Stimulated activated CD4-positive, alpha-beta T cell treated with anti-CD3 and anti-CD28 coated beads, Interleukin-2, amount 100 ng/mL, for 24 hours (primary cell): ENCODE results near the gene GSTT4.
"Not testable (repeated sequence)": the region's sequence is repeated elsewhere in the genome, so short reads cannot be mapped to it uniquely, and the experiment has no call there.

Experiments
- DNase-seq, 2 donors: peaks; one replicate each; pipeline ENCODE4 v3.0.0-alpha.2; 2020

The GSTT4 gene

GRCh38 chr22:24023204-24023789 is 18.0 kb upstream of the GSTT4 start:
- no peak for DNase-seq

- DNase-seq = no peak
Measured at GRCh38 chr22:24021304-24021703, 16.1 kb upstream of the GSTT4 start.

DNA sequence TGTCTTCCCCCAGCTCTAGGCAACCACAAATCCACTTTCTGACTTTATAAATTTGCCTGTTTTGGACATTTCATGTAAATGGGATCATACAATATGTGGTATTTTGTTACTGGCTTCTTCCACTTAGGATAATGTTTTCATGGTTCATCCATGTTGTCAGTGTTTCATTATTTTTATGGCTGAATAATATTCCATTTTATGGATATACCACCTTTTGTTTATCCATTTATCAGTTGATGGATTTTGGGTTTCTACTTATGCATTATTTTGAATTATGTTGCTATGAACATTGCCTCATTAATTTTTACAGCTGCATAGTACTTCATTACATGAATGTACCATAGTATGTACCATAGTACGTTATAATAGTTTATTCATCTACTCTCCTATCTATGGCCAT is 10.9 kb upstream of the GSTT4 start:
- DNase-seq = no peak

DNA sequence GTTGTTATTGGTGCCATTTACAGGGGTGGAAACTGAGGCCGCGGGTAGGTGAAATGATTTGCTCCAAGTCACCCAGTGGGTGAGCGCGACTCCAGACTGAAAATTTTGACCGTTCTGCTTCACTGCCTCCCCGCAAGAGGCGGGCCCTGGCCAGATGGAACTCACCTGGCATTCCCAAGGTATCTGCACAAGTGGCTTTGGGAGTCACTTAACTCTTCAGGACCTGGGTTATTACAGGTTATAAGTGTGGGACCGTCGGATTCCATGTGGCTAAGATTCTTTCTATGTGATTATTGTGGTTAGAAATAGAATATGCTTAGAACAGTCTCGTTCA is 6.4 kb upstream of the GSTT4 start:
- no peak for DNase-seq

DNA sequence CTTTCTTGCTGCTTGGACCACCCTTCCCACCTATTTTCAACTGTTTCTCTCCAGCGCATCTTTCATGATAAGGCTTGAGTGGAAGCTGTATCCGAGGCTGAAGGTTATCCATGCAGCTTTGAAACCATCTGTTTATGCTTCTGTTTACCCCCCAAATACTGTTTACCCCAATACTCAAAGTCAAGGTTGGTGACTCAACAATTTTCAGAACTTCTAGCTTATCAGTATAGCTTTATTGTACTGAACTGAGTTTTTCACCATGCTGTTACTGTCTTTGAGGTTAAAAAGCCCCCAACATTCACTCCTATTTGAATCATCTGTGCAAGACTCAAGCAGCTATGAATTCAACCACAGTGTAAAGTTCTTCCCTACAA is 4.8 kb upstream of the GSTT4 start:
- no peak for DNase-seq

DNA sequence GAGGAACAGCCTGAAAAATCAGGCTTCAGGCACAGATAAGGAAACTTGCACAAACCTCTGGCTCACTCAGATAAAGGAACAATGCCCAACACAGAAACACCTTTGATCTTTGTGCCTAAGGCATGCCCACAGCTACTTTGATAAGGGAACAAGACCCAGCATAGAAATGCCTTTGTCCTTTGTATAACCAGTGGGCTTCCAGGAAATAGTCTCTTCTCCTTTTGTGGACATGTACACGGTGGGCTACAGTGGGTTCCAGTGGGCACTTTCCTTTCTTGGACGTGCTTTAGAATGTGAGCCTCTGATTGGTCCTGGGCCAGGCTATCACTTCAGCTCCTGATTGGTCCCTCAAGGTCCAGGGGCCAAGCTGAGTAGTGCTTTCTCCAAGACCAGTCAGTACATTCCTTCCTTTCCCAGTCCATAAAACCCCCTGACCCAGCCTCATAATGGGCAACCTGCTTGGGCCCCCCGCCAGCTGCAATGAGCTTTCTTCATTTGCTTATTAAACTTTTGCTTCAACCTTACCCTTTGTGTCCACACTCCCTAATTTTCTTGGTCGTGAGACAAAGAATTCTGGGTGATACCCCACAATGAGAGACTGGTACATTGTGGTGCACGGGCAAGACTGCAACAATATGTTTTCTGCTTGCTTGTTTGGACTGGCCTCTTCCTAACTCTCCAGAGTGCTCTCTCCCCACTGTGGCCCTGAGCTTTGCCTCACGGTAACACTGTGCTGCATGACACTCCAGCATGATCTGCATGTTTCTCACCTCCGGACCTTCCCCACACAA is 4.2 kb upstream of the GSTT4 start:
- no peak for DNase-seq

DNA sequence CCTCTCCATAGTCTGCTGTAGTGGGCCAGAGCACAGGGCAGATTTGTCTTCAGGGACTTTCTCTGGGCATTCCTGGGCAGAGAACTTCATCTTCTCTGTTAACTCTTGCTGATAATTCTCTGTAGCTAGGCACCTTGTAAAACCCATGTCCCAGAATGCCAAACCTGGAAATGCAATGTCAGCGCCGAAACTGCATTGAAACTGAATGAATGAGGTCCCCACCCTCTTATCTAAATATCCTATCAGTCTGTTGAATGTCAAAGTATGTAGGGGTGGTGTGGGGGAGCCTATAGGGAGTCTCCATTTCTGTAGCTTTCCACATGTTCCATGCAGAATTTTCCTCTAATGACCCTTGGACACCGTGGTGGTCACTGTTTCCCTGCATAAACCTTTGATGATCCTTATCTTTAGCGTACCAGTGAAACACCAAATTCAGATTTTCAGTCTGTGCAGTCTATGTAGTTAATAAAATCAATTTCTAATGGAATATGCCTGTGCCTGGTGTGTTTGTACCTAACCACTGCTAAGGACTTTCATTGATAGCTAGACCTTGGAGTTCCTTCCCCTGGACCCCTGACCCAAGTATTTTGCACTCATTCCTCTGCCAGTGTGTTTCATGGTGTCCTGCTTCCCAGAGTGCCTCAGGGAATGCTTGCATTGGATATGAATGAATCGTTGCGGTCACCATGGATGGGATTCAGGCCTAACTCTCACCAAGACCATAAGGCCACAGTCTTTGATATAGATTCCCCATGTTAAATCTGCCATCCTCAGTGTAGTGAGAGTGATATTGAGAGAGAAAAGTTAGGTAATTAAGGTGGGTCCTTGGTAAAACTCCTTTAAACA is 3.4 kb upstream of the GSTT4 start:
- DNase-seq = no peak

DNA sequence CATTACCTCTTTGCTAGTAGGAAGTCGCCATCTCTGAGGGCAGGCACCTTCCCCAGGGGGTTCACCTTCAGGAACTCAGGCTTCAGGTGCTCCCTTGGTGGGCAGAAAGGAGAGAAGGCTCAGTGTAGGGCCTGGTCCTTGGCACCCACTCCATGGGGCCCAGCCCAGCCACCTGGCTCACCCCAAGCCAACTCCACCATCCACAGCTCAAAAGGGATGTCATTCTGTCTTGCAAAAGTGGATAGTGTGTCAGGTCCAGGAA is 2.7 kb upstream of the GSTT4 start:
- no peak for DNase-seq

- no peak for DNase-seq
Measured at GRCh38 chr22:24007253-24008021, 2.2 kb upstream of the GSTT4 start.

GRCh38 chr22:24006914-24007214 is 1.6 kb upstream of the GSTT4 start:
- DNase-seq = no peak

- DNase-seq = no peak
Measured at GRCh38 chr22:24006207-24006913, 1.1 kb upstream of the GSTT4 start.

- DNase-seq = no peak
Measured at GRCh38 chr22:24003887-24004286, 1.4 kb downstream of the GSTT4 start.

GRCh38 chr22:24002851-24003250 is 2.4 kb downstream of the GSTT4 start:
- DNase-seq = no peak

DNA sequence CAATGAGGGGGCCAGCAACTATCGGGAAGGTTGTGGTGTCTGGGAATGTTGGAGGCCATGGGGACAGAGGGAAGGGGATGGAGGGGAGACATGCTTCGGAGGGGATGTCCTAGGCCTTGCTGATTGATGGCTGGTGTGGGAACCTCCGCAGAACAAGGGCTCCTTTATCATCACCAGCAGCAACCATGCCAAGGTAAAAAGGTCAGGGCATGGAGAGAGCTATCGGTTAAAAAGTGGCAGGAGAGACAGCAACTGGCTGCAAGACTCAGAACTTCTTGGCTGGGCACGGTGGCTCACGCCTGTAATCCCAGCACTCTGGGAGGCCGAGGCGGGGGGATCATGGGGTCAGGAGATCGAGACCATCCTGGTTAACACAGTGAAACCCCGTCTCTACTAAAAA is 3.0 kb downstream of the GSTT4 start:
- no peak for DNase-seq

DNA sequence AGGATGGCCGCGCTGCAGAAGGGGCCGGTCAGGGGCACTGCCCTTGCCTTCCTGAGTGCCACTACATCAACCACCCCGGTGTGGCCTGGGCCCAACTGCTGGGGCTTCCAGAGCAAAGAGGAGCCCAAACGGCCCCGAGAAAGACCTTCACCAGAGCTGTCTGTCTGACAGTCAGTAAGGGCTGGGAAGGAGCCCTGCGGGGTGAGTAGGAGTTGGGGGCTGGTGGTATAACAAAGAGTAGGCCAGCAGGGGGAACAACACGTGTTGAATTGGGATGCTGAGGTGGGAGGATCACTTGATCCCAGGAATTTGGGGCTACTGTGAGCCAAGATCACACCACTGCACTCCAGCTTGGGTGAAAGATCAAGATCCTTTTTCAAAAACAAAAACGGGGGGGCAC is 3.9 kb downstream of the GSTT4 start:
- no peak for DNase-seq

GRCh38 chr22:23999779-24000178 is 5.5 kb downstream of the GSTT4 start:
- not testable (repeated sequence) for DNase-seq

GRCh38 chr22:23997092-23997491 is 8.2 kb downstream of the GSTT4 start:
- DNase-seq = no peak

DNA sequence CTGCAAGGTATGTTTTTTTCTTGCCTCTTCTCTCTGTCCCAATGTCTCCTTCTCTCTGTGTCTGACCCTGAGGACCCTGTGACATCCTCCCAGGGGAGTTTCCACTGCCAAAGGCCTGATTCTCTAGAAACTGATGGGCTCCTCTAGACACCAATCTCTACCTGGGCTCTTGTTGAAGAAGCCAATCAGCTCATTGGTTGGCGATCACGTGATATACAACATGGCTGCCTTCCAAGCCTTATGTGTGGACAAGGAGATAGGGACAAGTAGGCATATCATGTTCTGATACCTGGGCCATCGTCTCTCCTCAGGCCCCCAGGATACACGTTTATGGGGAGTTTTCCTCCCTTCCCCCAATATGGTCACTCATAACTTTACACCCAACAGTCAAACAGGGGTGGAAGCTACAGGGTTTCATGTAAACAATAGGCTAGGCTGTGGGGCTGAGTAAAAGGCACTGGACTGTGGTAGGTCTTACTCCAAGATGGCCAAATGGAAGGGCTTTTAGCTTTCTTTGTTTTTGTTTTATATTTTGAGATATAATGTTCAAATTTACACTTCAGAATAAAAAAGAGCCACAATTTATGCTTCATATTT is 11.6 kb downstream of the GSTT4 start:
- not testable (repeated sequence) for DNase-seq

- not testable (repeated sequence) for DNase-seq
Measured at GRCh38 chr22:23993080-23993479, 12.2 kb downstream of the GSTT4 start.

DNA sequence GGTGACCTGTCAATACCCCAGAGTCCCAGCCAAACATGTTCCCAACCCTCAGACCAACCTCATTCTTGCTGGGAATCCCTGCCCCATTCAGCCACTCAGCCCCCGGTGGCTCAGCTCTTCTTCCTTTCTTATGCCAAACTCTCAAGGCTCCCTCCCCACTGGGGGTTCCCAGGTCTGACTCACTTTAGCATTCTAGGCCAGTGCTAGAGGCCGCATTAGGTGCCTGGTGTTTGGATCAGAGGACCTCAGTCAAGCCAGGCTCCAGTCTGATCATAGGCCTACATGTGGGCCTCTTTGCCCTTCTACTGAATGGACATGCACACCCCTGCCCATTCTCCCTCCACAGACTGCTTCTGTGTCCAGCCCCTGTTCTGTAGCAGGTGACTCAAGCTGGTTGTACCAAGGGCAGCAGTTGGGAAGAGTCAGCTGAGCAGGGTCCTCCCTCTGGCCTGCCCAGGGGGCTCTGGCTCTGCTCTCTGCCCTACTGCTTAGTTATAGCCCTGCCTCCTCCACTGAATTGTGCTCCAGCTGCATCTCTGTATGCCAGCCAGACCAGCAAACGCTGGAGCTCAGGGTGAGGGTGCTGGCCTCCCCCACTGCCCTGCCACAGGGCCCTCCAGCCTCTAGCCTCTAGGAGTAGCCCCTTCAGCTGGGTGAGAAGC is 15.5 kb downstream of the GSTT4 start:
- not testable (repeated sequence) for DNase-seq

GRCh38 chr22:23986538-23987178 is 18.6 kb downstream of the GSTT4 start:
- not testable (repeated sequence) for DNase-seq

DNA sequence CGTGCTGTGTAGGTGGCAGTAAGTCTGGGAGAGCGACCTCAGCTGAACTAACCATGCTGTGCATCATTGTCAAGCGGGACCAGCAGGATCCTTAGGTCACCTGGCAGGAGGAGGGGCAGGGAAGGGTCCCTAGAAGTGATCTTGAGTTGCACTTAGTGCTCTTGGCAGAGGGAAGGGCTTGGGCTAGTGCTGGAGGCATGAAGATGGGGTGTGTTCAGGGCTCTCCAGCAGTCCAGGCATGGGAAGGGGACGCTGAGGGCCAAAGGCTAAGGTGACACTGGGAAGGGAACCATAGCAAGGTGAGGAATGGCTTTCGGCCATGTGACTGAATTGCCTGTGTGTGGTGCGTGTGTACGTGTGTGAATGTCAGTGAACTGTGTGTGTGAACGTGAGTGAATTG is 19.2 kb downstream of the GSTT4 start:
- DNase-seq = not testable (repeated sequence)
